ENCODE results near the gene RASD1. TPM values are rescaled to one million over a fixed set of nuclear protein-coding genes. Genes with fewer than 3 reads are reported as not detected.
A peak's percentile ranks its signal among the peaks of the same experiment; 100 is the strongest.

The RASD1 gene
- total RNA-seq, 1 experiment from 2014 or later: 5.7 TPM

- no CpG with 5 or more reads among the region's 65 CpGs for WGBS (ENCODE audit: extremely low coverage, insufficient read length, low lambda C conversion rate)
- no peak for DNase-seq
Observed at GRCh38 chr17:17495536-17496188, 533 bp downstream of the RASD1 start.

More at GRCh38 chr17:17495536-17496188, 533 bp downstream of the RASD1 start:
- Histone ChIP-seq H3K4me1 (ENCODE audit: insufficient read depth, low read length) (peaks cover 3% of the 10 kb centered on the region; the same call in 1 of the 2 replicates), H2BK120ac (ENCODE audit: low read depth, low read length, poor library complexity, severe bottlenecking) (no peak overlapping the region), H2BK5ac (ENCODE audit: insufficient read length, low read length) (no peak overlapping the region), H4K20me1 (ENCODE audit: control insufficient read depth, insufficient read depth, insufficient read length) (no peaks in the 10 kb centered on the region), H3K23ac (ENCODE audit: insufficient read length, low read depth, low read length) (no peak overlapping the region), H2BK12ac (ENCODE audit: insufficient read length, low read depth, low read length) (no peak overlapping the region), H3K4ac (ENCODE audit: low read depth, low read length) (no peak overlapping the region), H3K9ac (ENCODE audit: extremely low read depth, insufficient read length, low read length) (peak overlapping the region; percentile 9), H2AFZ (ENCODE audit: low read length) (no peak overlapping the region), H3K18ac (ENCODE audit: insufficient read length, low read depth, low read length) (peak overlapping the region; percentile 64), H3K4me2 (ENCODE audit: insufficient read depth, insufficient read length, low read length) (peak overlapping the region; percentile 67), H3K27me3 (ENCODE audit: insufficient read depth, low read length) (peaks cover 8% of the 10 kb centered on the region; the same call in 1 of the 2 replicates), H2BK20ac (ENCODE audit: low read depth, low read length, poor library complexity, severe bottlenecking) (no peak overlapping the region), H3K79me1 (ENCODE audit: insufficient read depth, low read depth, low read length, poor library complexity, severe bottlenecking) (no peaks in the 10 kb centered on the region), H2AK5ac (ENCODE audit: insufficient read length, low read length) (no peak overlapping the region), H3K14ac (ENCODE audit: insufficient read depth, low read length) (peak overlapping the region; percentile 77), H3K27ac (ENCODE audit: insufficient read length, low read depth, low read length) (no peak overlapping the region), H3T11ph (ENCODE audit: low read length) (no peak overlapping the region), H3K56ac (ENCODE audit: insufficient read length, low read depth, low read length) (no peak overlapping the region), H3K23me2 (ENCODE audit: insufficient read length, low read depth, low read length, poor library complexity, severe bottlenecking) (peaks cover 21% of the 10 kb centered on the region), H3K79me2 (ENCODE audit: insufficient read depth, low read length) (no peaks in the 10 kb centered on the region), H2BK15ac (ENCODE audit: low read depth, low read length) (no peak overlapping the region), H4K91ac (ENCODE audit: insufficient read length, low read depth, low read length) (no peak overlapping the region), H4K8ac (replicated peaks; ENCODE audit: insufficient read length, low read depth, low read length) (no peak overlapping the region), H3K9me3 (ENCODE audit: control insufficient read depth, low read depth, low read length) (no peaks in the 10 kb centered on the region), H4K5ac (ENCODE audit: insufficient read length, low read depth, low read length) (no peak overlapping the region)
- Mint-ChIP-seq H3K9me3 (no peaks in the 10 kb centered on the region; a peak in 1 of 5 replicates), H3K27me3 (ENCODE audit: low read depth) (peaks cover 46% of the 10 kb centered on the region), H3K4me3 (peak overlapping the region; percentile 63 to 86), H3K27ac (peak overlapping the region in 1 of 3 experiments; percentile 72; a peak in 2 of 7 replicates), H3K36me3 (ENCODE audit: insufficient read depth in 1 of 3, low read depth in 3 of 3) (peaks cover 6 to 21% (median 21%) of the 10 kb centered on the region in 3 experiments), H3K4me1 (peaks cover 33 to 37% of the 10 kb centered on the region in 2 experiments)
- TF ChIP-seq, protein P1, sequence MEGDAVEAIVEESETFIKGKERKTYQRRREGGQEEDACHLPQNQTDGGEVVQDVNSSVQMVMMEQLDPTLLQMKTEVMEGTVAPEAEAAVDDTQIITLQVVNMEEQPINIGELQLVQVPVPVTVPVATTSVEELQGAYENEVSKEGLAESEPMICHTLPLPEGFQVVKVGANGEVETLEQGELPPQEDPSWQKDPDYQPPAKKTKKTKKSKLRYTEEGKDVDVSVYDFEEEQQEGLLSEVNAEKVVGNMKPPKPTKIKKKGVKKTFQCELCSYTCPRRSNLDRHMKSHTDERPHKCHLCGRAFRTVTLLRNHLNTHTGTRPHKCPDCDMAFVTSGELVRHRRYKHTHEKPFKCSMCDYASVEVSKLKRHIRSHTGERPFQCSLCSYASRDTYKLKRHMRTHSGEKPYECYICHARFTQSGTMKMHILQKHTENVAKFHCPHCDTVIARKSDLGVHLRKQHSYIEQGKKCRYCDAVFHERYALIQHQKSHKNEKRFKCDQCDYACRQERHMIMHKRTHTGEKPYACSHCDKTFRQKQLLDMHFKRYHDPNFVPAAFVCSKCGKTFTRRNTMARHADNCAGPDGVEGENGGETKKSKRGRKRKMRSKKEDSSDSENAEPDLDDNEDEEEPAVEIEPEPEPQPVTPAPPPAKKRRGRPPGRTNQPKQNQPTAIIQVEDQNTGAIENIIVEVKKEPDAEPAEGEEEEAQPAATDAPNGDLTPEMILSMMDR (conservative IDR thresholded peaks at IDR 0.05): no peak
